HCT116 (cell line): ENCODE data around the gene MAGI3. TPM values are rescaled to one million over a fixed set of nuclear protein-coding genes. Genes with fewer than 3 reads are reported as not detected.

Experiments
- ATAC-seq: fragments of 200-7000 bp; cut with Tn5 transposase; 2 replicates; pipeline ENCODE4 v1.9.1; 2020; ENCODE audit warnings: mild to moderate bottlenecking, moderate library complexity
- BruUV-seq: library from RNA; stranded (reverse); fragments of 400-500 nt; replicated peaks from 2 replicates; lab custom pipeline; 2021; lab: Mats Ljungman, UMichigan
- CTCF ChIA-PET: fragments of 300-600 bp; sonication (Branson Sonifier 250); formaldehyde crosslinking; loops from one replicate; lab custom pipeline; 2021; ENCODE audit warnings: antibody characterized with exemption; lab: Charles Lee
- POLR2A ChIA-PET: fragments of 300-600, 350-600 bp; sonication (Branson Sonifier 250); formaldehyde crosslinking; loops from one replicate; lab custom pipeline; 2021; ENCODE audit warnings: antibody characterized with exemption; lab: Charles Lee
- RAD21 ChIA-PET, 2 experiments: fragments of 300-600 bp; sonication (Branson Sonifier 250); formaldehyde crosslinking; loops; one replicate each; lab custom pipeline; 2023; ENCODE audit warnings: low total read pairs in 2 of 2; ENCODE audit not compliant: uncharacterized antibody in 2 of 2, unreplicated experiment in 2 of 2, low non-redundant PET in 1 of 2; lab: Charles Lee
- DNase-seq: peaks from one replicate; pipeline ENCODE4 v3.0.0-alpha.2; 2010; ENCODE audit warnings: low read depth, low spot score
- H2AFZ ChIP-seq: fragments of 200-600 bp; shearing (Covaris generic), sonication (generic); 2 replicates; pipeline ENCODE4 v1.6.1; 2017; ENCODE audit warnings: low read depth, mixed run types, mixed read lengths, antibody characterized with exemption, low read length; ENCODE audit not compliant: poor library complexity, severe bottlenecking
- H3K27ac ChIP-seq: 2 replicates; pipeline ENCODE4 v1.5.1; 2012; ENCODE audit warnings: low read depth, low read length
- H3K27me3 ChIP-seq: fragments of 200-600 bp; sonication (generic); 2 replicates; pipeline ENCODE4 v1.6.1; 2016; ENCODE audit warnings: mixed run types, low read length, mixed read lengths; ENCODE audit not compliant: insufficient read depth
- H3K36me3 ChIP-seq, 2 experiments: fragments of 200-500 bp in 1 of 2; fragments of 200-600 bp in 1 of 2; sonication (Bioruptor generic) in 1 of 2; sonication (generic) in 1 of 2; 2 replicates each; pipeline versions ENCODE4 v1.5.1 to v1.6.1; 2014 to 2016; ENCODE audit warnings: low read length in 2 of 2, inconsistent platforms in 1 of 2, mixed read lengths in 1 of 2, mixed run types in 1 of 2; ENCODE audit not compliant: insufficient read depth in 2 of 2, control insufficient read depth in 1 of 2
- H3K4me1 ChIP-seq, 2 experiments: fragments of 200-600 bp in 1 of 2; sonication (generic) in 1 of 2; 2 replicates each; pipeline versions ENCODE4 v1.5.1 to v1.6.1; 2012 to 2017; ENCODE audit warnings: low read length in 2 of 2, inconsistent platforms in 1 of 2, mild to moderate bottlenecking in 1 of 2, mixed read lengths in 1 of 2, mixed run types in 1 of 2, moderate library complexity in 1 of 2; ENCODE audit not compliant: insufficient read depth in 2 of 2, control insufficient read depth in 1 of 2
- H3K4me2 ChIP-seq: fragments of 200-600 bp; sonication (generic); 2 replicates; pipeline ENCODE4 v1.6.1; 2017; ENCODE audit warnings: mixed run types, low read length, mixed read lengths
- H3K4me3 ChIP-seq, 2 experiments: fragments of 200-600 bp in 1 of 2; sonication (generic) in 1 of 2; replicated peaks in 1 of 2; 2 replicates each; pipeline ENCODE4 v1.5.1; 2011 to 2016; ENCODE audit warnings: low read length in 2 of 2, control low read depth in 1 of 2, low read depth in 1 of 2, mild to moderate bottlenecking in 1 of 2, mixed read lengths in 1 of 2, mixed run types in 1 of 2
- H3K79me2 ChIP-seq: fragments of 200-600 bp; sonication (generic); 2 replicates; pipeline ENCODE4 v1.6.1; 2017; ENCODE audit warnings: mild to moderate bottlenecking, mixed run types, low read length, moderate library complexity, mixed read lengths; ENCODE audit not compliant: insufficient read depth
- H3K9ac ChIP-seq: fragments of 200-600 bp; sonication (generic); 2 replicates; pipeline ENCODE4 v1.6.1; 2016; ENCODE audit warnings: low read length, mixed read lengths
- H3K9me2 ChIP-seq: fragments of 200-600 bp; sonication (generic), shearing (Covaris generic); 2 replicates; pipeline ENCODE4 v1.6.1; 2017; ENCODE audit warnings: mixed run types, mild to moderate bottlenecking, moderate library complexity; ENCODE audit not compliant: insufficient read depth
- H3K9me3 ChIP-seq, 2 experiments: fragments of 200-500 bp in 1 of 2; fragments of 200-600 bp in 1 of 2; sonication (Bioruptor generic) in 1 of 2; sonication (generic) in 1 of 2; 2 replicates each; pipeline ENCODE4 v1.6.1; 2014 to 2017; ENCODE audit warnings: low read length in 2 of 2, mixed read lengths in 2 of 2, inconsistent platforms in 1 of 2, low read depth in 1 of 2, mild to moderate bottlenecking in 1 of 2, mixed run types in 1 of 2, moderate library complexity in 1 of 2; ENCODE audit not compliant: control insufficient read depth in 1 of 2, insufficient read depth in 1 of 2
- H4K20me1 ChIP-seq: fragments of 200-600 bp; sonication (generic), shearing (Covaris generic); 2 replicates; pipeline ENCODE4 v1.6.1; 2017; ENCODE audit warnings: mixed run types, mild to moderate bottlenecking, moderate library complexity; ENCODE audit not compliant: insufficient read depth
- CTCF ChIP-seq, 3 experiments: fragments of 200-600 bp in 1 of 3; sonication (generic) in 1 of 3; IDR thresholded peaks in 2 of 3; conservative IDR thresholded peaks in 1 of 3; 2 replicates each; pipeline ENCODE4 v1.5.1; 2012 to 2017; ENCODE audit warnings: low read depth in 2 of 3, low read length in 2 of 3, antibody characterized with exemption in 1 of 3, borderline replicate concordance in 1 of 3, control low read depth in 1 of 3, mild to moderate bottlenecking in 1 of 3, mixed read lengths in 1 of 3, mixed run types in 1 of 3, moderate library complexity in 1 of 3; ENCODE audit not compliant: insufficient read depth in 1 of 3
- ELF1 ChIP-seq: IDR thresholded peaks from 2 replicates; pipeline ENCODE4 v1.6.1; 2012; ENCODE audit warnings: low read depth, borderline replicate concordance
- EZH2 ChIP-seq: fragments of 200-600 bp; sonication (generic); IDR thresholded peaks from 2 replicates; pipeline ENCODE4 v1.6.1; 2017; ENCODE audit warnings: antibody characterized with exemption, mixed run types
- EZH2phosphoT487 ChIP-seq: fragments of 200-600 bp; IDR thresholded peaks from 2 replicates; pipeline ENCODE4 v1.6.1; 2018; ENCODE audit warnings: antibody characterized with exemption, borderline replicate concordance
- FOSL1 ChIP-seq: IDR thresholded peaks from 2 replicates; pipeline ENCODE4 v1.6.1; 2012; ENCODE audit warnings: low read depth
- RAD21 ChIP-seq: IDR thresholded peaks from 2 replicates; pipeline ENCODE4 v1.6.1; 2012; ENCODE audit warnings: low read depth, mild to moderate bottlenecking
- REST ChIP-seq: IDR thresholded peaks from 2 replicates; pipeline ENCODE4 v1.6.1; 2012; ENCODE audit warnings: low read depth
- SP1 ChIP-seq: IDR thresholded peaks from 2 replicates; pipeline ENCODE4 v1.6.1; 2012; ENCODE audit warnings: low read depth
- SRF ChIP-seq: IDR thresholded peaks from 2 replicates; pipeline ENCODE4 v1.6.1; 2012; ENCODE audit warnings: low read depth
- intact Hi-C: fragments of 100-400 bp; cut with micrococcal nuclease; formaldehyde crosslinking; loops from 2 replicates; pipeline ENCODE4 v1.10.0; 2022
- total RNA-seq: library from RNA; stranded (reverse); gene quantifications from one replicate; pipeline ENCODE4 v1.2.1, GENCODE V29; 2021; ENCODE audit not compliant: unreplicated experiment

MAGI3 gene
- total RNA-seq, 1 experiment from 2014 or later = 11.8 TPM

- POLR2A ChIA-PET = no interaction called here
- Histone ChIP-seq H3K9ac (no peak overlapping the region), H2AFZ (no peak overlapping the region), H3K27me3 (no peaks in the 10 kb centered on the region)
- intact Hi-C loops = no loop called here
- no peak for TF ChIP-seq EZH2phosphoT487
- TF ChIP-seq ELF1 = no peak
- no peak for TF ChIP-seq FOSL1
- no peak for TF ChIP-seq SRF
- TF ChIP-seq RAD21 = no peak
- TF ChIP-seq CTCF (IDR thresholded peaks at IDR 0.05 in 2 of 3, conservative IDR thresholded peaks at IDR 0.05 in 1 of 3; ENCODE audit: borderline replicate concordance in 1 of 3, insufficient read depth in 1 of 3, low read depth in 2 of 3, low read length in 2 of 3) = no peak
- TF ChIP-seq REST = no peak
- TF ChIP-seq EZH2 = no peak
- no peak for TF ChIP-seq SP1
- TF ChIP-seq, all 23 proteins: peak for 0
- no peaks in the 10 kb centered on the region for H3K9me2 ChIP-seq
- H3K27ac ChIP-seq = no peak overlapping the region
- ATAC-seq (no peak), DNase-seq (no peak)
- no peak overlapping the region for H3K4me3 ChIP-seq
- H3K4me2 ChIP-seq = no peak overlapping the region
- no peaks in the 10 kb centered on the region for H3K36me3 ChIP-seq
- ChIA-PET CTCF (no interaction called here), RAD21 (no interaction called here)
- H3K9me3 ChIP-seq = no peaks in the 10 kb centered on the region
- no peaks in the 10 kb centered on the region for H4K20me1 ChIP-seq
- H3K79me2 ChIP-seq = no peaks in the 10 kb centered on the region
- no peaks in the 10 kb centered on the region for H3K4me1 ChIP-seq
- no TSS peak for BruUV-seq
Observed at GRCh38 chr1:113628997-113629396, 238.7 kb downstream of the MAGI3 start.
